Gastrocnemius medialis (tissue), 4 donors: ENCODE data around the gene PRRX1. TPM values are rescaled to one million over a fixed set of nuclear protein-coding genes. Genes with fewer than 3 reads are reported as not detected.

Experiments
- ATAC-seq, 2 donors: fragments of 150-250 bp; one replicate each; pipeline ENCODE4 v1.9.1; 2016
- DNase-seq, 2 donors: peaks; one replicate each; pipeline ENCODE4 v3.0.0-alpha.2; 2019
- H3K27ac ChIP-seq, 4 donors: fragments of 200-600 bp; sonication (generic); 1 replicate in 1 of 4; 2 replicates in 3 of 4; pipeline ENCODE4 v1.5.1; 2016 to 2018; ENCODE audit warnings: mild to moderate bottlenecking in 2 of 4, moderate library complexity in 1 of 4
- H3K27me3 ChIP-seq, 3 donors: fragments of 200-600 bp; sonication (generic) in 2 of 3; 1 replicate in 1 of 3; 2 replicates in 2 of 3; pipeline versions ENCODE4 v1.5.1 to v1.6.0; 2016 to 2019; ENCODE audit warnings: mild to moderate bottlenecking in 1 of 3, moderate library complexity in 1 of 3
- H3K36me3 ChIP-seq, 2 donors: fragments of 200-600 bp; sonication (generic) in 1 of 2; one replicate each; pipeline ENCODE4 v1.5.1; 2017 to 2018
- H3K4me1 ChIP-seq, 2 donors: fragments of 200-600 bp; sonication (generic) in 1 of 2; one replicate each; pipeline ENCODE4 v1.5.1; 2016 to 2017; ENCODE audit warnings: mild to moderate bottlenecking in 2 of 2
- H3K4me3 ChIP-seq, 4 donors: fragments of 200-600 bp; sonication (generic) in 3 of 4; 1 replicate in 1 of 4; 2 replicates in 3 of 4; pipeline ENCODE4 v1.5.1; 2016 to 2019; ENCODE audit warnings: mild to moderate bottlenecking in 2 of 4
- H3K9me3 ChIP-seq, 3 donors: fragments of 200-600 bp; sonication (generic) in 2 of 3; 1 replicate in 1 of 3; 2 replicates in 2 of 3; pipeline ENCODE4 v1.5.1; 2016 to 2019
- POLR2A ChIP-seq, 2 donors: fragments of 450-650 bp; IDR thresholded peaks; one replicate each; pipeline ENCODE4 v1.6.1; 2017; ENCODE audit warnings: antibody characterized with exemption in 2 of 2, mild to moderate bottlenecking in 2 of 2, moderate library complexity in 2 of 2
- in situ Hi-C, 4 donors: fragments of 200-750 bp; cut with MboI; loops; one replicate each; pipeline versions ENCODE4 v1.15.0 to v1.8.0; 2017; ENCODE audit warnings: low sequenced_read_pairs in 4 of 4
- intact Hi-C: fragments of 100-400 bp; cut with DNase I; formaldehyde crosslinking; loops from one replicate; pipeline ENCODE4 v1.15.1; 2023; ENCODE audit warnings: low total_unique reads
- total RNA-seq, 4 donors: library from RNA; depleted of rRNA; stranded (reverse); fragments of >200 nt; gene quantifications; one replicate each; pipeline versions ENCODE4 v1.1.0 to v1.2.3, GENCODE V29; 2016
- TF ChIP-seq, protein P1 (sequence below), 5 experiments: fragments of 450-650 bp in 3 of 5; fragments of 200-600 bp in 2 of 5; sonication (generic) in 2 of 5; IDR thresholded peaks in 4 of 5; conservative IDR thresholded peaks in 1 of 5; 1 replicate in 4 of 5; 2 replicates in 1 of 5; pipeline ENCODE4 v1.5.1; 2016 to 2019; ENCODE audit warnings: antibody characterized with exemption in 5 of 5, mild to moderate bottlenecking in 3 of 5, moderate library complexity in 3 of 5

PRRX1 gene
- total RNA-seq, 4 donors from 2014 or later = 35.3 to 120 (median 64.3) TPM

- intact Hi-C loops = no loop called here
- no peaks in the 10 kb centered on the region for H3K9me3 ChIP-seq
- in situ Hi-C loops = loop anchor here in 1 of 4 donors (25.0 kb wide), 1 partner anchor 1255 kb away; the partner anchor contains the start of gene SLC19A2
- no peak for ATAC-seq
- TF ChIP-seq, protein P1, sequence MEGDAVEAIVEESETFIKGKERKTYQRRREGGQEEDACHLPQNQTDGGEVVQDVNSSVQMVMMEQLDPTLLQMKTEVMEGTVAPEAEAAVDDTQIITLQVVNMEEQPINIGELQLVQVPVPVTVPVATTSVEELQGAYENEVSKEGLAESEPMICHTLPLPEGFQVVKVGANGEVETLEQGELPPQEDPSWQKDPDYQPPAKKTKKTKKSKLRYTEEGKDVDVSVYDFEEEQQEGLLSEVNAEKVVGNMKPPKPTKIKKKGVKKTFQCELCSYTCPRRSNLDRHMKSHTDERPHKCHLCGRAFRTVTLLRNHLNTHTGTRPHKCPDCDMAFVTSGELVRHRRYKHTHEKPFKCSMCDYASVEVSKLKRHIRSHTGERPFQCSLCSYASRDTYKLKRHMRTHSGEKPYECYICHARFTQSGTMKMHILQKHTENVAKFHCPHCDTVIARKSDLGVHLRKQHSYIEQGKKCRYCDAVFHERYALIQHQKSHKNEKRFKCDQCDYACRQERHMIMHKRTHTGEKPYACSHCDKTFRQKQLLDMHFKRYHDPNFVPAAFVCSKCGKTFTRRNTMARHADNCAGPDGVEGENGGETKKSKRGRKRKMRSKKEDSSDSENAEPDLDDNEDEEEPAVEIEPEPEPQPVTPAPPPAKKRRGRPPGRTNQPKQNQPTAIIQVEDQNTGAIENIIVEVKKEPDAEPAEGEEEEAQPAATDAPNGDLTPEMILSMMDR (IDR thresholded peaks at IDR 0.05 in 4 of 5, conservative IDR thresholded peaks at IDR 0.05 in 1 of 5) = no peak
- TF ChIP-seq POLR2A (IDR thresholded peaks at IDR 0.05) = no peak
- H3K27me3 ChIP-seq = no peaks in the 10 kb centered on the region
- no peak overlapping the region for H3K27ac ChIP-seq
- H3K4me3 ChIP-seq = no peak overlapping the region
- no peak for DNase-seq
- peaks cover 1 to 3% of the 10 kb centered on the region in 2 donors for H3K4me1 ChIP-seq
- H3K36me3 ChIP-seq = no peaks in the 10 kb centered on the region
Measured at GRCh38 chr1:170742600-170742999, 78.7 kb downstream of the PRRX1 start.

DNA sequence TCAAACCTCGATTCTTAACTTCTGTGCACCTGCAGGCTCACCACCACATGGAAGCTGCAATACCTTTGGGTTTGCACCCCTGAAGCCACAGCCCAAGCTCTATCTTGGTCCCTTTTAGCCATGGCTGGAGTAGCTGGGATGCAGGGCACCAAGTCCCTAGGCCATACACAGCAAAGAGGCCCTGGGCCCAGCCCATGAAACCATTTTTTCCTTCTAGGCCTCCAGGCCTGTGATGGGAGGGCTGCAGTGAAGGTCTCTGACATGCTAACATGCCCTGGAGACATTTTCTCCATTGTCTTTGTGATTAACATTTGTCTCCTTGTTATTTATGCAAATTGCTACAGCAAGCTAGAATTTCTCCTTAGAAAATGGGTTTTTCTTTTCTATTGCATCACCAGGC lies 79.2 kb downstream of the PRRX1 start:
- Histone ChIP-seq H3K27ac (no peak overlapping the region), H3K4me3 (no peak overlapping the region), H3K4me1 (no peaks in the 10 kb centered on the region), H3K9me3 (no peaks in the 10 kb centered on the region), H3K36me3 (no peaks in the 10 kb centered on the region), H3K27me3 (no peaks in the 10 kb centered on the region)
- TF ChIP-seq, protein P1 (IDR thresholded peaks at IDR 0.05 in 4 of 5, conservative IDR thresholded peaks at IDR 0.05 in 1 of 5) = no peak
- no peak for TF ChIP-seq POLR2A (IDR thresholded peaks at IDR 0.05)
- ATAC-seq = no peak
- no peak for DNase-seq
- intact Hi-C loops (no loop called here), in situ Hi-C loops (loop anchor here in 1 of 4 donors (25.0 kb wide), 1 partner anchor 1256 kb away; the partner anchor contains the start of gene SLC19A2)

- Histone ChIP-seq H3K27me3 (no peaks in the 10 kb centered on the region), H3K4me1 (peaks cover 5 to 10% of the 10 kb centered on the region in 2 donors), H3K27ac (no peak overlapping the region), H3K9me3 (no peaks in the 10 kb centered on the region), H3K4me3 (no peak overlapping the region), H3K36me3 (no peaks in the 10 kb centered on the region)
- ATAC-seq (no peak), DNase-seq (no peak)
- intact Hi-C loops = no loop called here
- in situ Hi-C loops = loop anchor here in 1 of 4 donors (25.0 kb wide), 1 partner anchor 1262 kb away; the partner anchor contains the start of gene SLC19A2
- no peak for TF ChIP-seq POLR2A (IDR thresholded peaks at IDR 0.05)
- TF ChIP-seq, protein P1 (IDR thresholded peaks at IDR 0.05 in 4 of 5, conservative IDR thresholded peaks at IDR 0.05 in 1 of 5) = no peak
Measured at GRCh38 chr1:170749549-170749948, 85.6 kb downstream of the PRRX1 start.

DNA sequence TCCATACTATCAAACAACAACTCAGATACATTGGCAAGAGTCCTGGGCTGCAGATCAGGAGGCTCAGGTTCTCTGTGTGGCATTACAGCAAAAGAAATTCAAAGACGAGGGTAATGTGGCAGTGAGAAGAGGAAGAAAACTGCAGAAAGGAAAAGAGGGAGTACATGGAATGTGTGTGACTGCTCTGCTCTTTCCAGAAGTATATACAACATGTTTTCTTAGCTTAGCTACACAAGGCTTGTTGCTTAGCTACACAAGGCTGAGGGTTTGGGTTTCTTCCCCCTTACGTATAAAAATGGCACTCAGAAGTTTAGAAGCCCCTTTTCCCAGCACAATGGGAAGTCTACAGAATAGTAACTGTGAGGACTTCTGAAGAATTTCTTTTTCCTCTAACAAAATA lies 86.0 kb downstream of the PRRX1 start:
- Histone ChIP-seq H3K36me3 (no peaks in the 10 kb centered on the region), H3K9me3 (no peaks in the 10 kb centered on the region), H3K27ac (no peak overlapping the region), H3K4me1 (peaks cover 5 to 10% of the 10 kb centered on the region in 2 donors), H3K27me3 (no peaks in the 10 kb centered on the region), H3K4me3 (no peak overlapping the region)
- intact Hi-C loops = no loop called here
- no peak for DNase-seq
- in situ Hi-C loops = loop anchor here in 2 of 4 donors (10.0 to 25.0 kb wide), 3 partner anchors 85 to 1263 kb away; partner anchors contain the start of genes PRRX1 (in 2 of the 2) and SLC19A2 (in 1 of the 2)
- ATAC-seq = no peak
- TF ChIP-seq, protein P1 (IDR thresholded peaks at IDR 0.05 in 4 of 5, conservative IDR thresholded peaks at IDR 0.05 in 1 of 5) = no peak
- no peak for TF ChIP-seq POLR2A (IDR thresholded peaks at IDR 0.05)
